ENCODE measurements around the gene PRKACA. TPM values are rescaled to one million over a fixed set of nuclear protein-coding genes. Genes with fewer than 3 reads are reported as not detected.

Gene PRKACA
- polyA plus RNA-seq, result 3.5 and 5.8 TPM in 2 replicates

DNA sequence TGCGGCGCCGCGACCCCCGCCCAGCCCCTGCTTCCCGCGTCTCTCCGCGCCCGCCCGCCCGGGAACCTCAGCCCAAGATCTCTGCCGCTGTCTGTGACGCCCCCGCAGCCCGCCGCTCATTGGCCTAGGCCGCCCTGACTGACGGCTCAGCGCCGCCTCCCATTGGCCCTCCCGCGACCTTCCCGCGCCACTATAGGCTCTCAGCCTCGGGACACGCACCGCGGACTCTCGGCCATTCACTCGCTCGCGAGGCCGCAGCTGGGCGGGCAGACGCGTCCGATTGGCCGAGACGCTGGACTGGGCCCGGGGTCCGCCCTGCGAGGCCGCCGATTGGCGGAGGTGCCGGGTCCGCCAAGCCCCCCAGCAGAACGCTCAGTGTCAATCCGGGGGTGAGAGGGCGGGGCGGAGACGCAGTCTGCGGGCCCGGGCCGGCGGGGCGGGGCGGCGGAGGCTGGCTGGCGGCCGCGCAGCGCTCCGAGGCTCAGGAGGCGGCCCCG is at the start of gene PRKACA:
TSS of gene PRKACA (minus strand) at position 95 of the 497 bp plus-strand sequence. CDS start 215 bp downstream, outside the sequence.

DNA sequence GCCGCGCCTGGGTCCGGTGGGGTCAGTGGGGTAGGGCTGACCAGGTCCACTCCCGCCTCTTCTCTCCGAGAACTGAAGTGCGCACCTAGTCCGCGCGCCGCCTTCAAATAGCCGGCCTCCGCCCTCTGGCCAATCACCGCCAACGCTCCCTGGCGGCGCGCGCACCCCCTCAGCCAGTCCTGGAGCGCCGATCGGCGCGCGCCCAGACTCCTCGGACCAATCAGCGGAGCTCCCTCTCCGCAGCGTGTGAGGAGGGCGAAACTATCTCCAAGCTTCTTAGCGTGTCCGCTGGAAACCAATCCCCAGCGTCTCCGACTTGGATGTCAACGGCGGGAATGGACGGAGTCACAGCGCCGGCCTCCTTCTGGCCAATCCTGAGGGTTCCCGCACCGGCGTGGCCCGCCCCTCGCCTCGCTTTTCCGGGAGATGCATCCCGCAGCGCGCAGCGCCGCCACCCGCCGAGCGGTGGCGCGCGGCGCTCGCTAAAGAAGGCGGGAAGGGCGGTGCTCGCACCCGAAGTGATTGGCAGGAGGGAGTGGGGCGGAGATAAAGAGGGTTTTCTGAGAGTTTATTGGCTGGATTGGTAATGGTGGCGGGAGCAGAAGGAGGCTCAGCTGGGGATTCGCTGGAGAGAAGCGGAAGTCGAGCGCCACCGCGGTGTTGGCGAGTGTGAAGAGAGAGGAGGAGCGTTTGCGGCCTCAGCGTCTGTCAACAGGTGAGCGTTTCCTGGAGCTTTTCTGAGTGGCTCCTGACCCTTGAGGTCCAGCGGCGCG is 19.1 kb upstream of the PRKACA start, which contains the start of gene ASF1B:
TSS of gene ASF1B (minus strand) at position 81 of the 773 bp plus-strand sequence. CDS start 133 bp downstream, outside the sequence.

DNA sequence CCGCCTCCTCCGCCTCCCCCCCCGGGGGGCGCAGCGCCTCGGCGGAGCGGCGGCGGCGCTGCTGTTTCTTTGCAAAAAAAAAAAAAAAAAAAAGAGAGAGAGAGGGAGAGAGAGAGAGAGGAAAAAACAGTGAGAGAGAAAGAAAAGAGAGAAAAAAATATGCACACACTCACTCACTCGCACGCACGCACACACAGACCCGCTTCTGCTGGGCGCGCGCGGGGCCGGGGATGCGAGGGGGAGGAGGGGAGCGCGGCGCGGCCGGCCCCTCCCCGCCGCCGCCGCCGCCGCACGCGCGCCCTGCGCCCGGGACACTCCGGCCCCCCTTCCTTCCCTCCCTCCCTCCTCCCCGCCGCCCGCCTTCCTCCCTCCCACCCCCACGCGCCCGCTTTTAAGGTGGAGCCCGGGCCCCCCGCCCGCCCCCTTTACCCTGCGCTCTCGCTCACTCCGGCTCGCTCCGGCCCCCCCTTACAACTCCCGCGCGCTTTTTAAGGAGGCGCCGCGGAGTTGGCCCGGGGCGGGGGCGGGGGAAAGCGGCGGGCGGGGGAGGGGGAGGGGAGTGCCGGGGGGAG is 27.0 kb downstream of the PRKACA start, which contains the start of gene SAMD1:
TSS of gene SAMD1 (minus strand) at position 243 of the 572 bp plus-strand sequence.

DNA sequence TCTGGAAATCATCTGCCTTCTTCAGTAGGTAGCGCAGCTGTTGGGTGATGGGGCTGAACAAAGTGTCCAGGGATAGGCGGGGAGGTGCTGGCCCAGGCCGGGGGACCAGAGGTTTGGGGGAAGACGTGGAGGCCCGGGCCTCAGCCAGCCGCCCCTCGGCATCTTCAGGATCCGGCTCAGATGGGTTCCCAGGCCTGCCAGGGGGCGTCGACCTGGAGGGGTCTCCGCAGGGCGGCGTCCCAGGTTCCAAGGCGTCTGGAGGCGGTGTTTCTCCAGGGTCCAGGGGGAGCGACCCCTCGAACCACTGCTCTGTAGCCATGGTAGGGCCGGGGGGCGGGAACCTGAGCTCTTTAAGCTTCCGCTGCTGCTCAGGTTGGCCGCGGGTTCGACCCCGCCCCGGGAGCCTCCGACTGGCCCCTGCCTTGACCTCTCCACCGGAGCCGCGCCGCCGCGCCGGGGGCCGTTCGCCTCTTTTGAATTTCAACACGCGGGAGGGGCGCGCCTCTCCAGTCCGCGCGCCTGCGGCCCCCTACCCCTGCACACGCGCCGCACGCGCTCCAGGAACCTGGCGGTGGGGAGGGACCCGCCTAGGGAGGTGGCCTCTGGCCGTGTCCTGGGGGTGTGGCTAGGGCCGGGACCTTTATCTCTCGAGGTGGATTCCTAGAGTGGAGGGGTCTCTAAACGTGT is 32.1 kb downstream of the PRKACA start, which contains the start of gene C19orf67:
TSS of gene C19orf67 (minus strand) at position 475 of the 687 bp plus-strand sequence. CDS start at position 319, 156 bp downstream.

DNA sequence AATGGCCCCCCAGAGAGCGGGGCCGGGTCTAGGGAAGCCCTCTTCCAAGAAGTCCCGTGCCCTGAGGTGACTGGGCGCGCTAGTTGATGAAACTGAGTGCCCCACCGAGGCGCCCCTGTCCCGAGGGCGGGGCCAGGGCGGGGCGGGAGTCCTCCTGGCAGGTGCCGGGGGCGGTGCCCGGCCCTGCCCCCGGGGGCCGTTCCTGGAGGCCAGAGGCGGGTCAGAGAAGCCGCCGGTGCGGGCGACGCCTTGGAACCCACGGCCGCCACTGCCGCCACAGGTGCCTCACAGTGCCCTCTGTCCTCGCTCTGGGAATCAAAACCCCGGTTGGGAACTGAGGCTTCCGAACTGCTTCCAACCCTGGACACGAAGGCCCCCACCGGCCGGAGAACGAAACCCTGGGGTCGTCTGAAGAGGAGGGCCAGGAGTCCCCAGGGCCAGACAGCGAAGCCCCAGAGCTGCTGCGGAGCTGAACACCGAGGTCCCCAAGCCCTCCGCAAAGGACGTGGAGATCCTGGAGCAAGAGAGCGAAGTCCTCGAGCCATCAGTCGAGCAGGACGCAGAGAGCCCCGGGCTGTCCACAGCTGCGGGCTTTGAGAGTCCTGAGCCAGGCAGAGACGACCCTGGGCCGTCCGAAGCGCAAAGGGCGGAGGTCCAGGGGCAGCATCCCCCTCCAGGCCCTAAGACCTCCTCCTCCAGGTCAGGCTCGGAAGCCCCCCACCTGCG is 44.9 kb downstream of the PRKACA start, which contains the start of gene MISP3:
TSS of gene MISP3 (plus strand) at position 252 of the 726 bp plus-strand sequence. CDS start 524 bp downstream, outside the sequence.

DNA sequence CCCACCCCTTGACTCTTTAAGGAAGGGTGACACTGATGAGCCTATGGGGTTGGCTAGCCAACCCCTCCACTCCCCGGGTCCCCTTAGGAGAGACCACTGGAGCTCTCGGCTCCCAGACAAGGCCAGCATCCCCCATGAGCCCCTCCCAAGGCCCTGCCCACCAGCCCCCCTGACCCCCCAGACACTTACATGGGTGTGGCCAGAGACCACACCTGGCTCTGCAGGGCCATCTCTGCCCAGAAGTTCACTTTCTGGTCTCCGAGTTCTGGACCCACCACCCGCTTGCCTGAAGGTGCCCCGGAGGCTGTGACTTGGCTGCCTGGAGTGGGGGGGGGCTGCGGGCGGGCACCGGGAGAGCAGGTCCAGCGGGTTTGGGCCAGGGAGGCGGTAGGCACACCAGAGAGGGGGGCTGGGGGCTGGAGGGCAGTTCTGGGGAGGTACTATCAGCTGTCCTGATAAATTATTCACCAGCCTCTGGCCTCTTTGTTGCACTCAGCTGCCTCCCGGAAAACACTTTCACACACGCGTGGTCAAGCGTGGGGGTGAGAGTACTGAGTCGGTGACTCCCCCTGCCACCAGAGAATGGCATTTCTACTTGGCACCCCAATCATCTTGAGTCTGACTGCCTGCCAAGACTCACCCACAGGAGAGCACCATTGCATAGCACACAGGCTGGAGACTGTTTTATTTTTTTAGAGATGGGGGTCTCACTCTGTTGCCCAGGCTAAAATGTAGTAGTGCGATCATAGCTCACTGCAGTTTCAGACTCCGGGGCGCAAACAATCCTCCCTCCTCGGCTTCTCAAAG is 55.6 kb downstream of the PRKACA start, which contains the start of gene PALM3:
TSS of gene PALM3 (minus strand) at position 326 of the 807 bp plus-strand sequence. CDS start at position 230, 96 bp downstream.

Other genes starting within 250 kb of the PRKACA start
- 2.2 TPM in 1 of 2 replicates, not detected in the other for gene NANOS3, start 240.6 kb downstream of the PRKACA start, polyA plus RNA-seq
- gene BRME1, start 211.6 kb downstream of the PRKACA start, polyA plus RNA-seq, result 0.20 TPM in 1 of 2 replicates, not detected in the other
- gene CC2D1A, start 211.6 kb downstream of the PRKACA start, polyA plus RNA-seq, result 1.1 and 3.0 TPM in 2 replicates
- gene PODNL1, start 179.3 kb downstream of the PRKACA start, polyA plus RNA-seq, result not detected in 2 replicates
- 5.3 TPM in 1 of 2 replicates, not detected in the other for gene DCAF15, start 165.3 kb downstream of the PRKACA start, polyA plus RNA-seq
- gene RFX1, start 111.4 kb downstream of the PRKACA start, polyA plus RNA-seq, result 0.35 and 0.52 TPM in 2 replicates
- gene RLN3, start 89.6 kb downstream of the PRKACA start, polyA plus RNA-seq, result not detected in 2 replicates
- gene IL27RA, start 86.0 kb downstream of the PRKACA start, polyA plus RNA-seq, result 0.99 TPM in 1 of 2 replicates, not detected in the other
- 0.13 TPM in 1 of 2 replicates, not detected in the other for gene PALM3, start 55.7 kb downstream of the PRKACA start, polyA plus RNA-seq
- 3.4 and 6.2 TPM in 2 replicates for gene MISP3, start 45.0 kb downstream of the PRKACA start, polyA plus RNA-seq
- gene C19orf67, start 32.0 kb downstream of the PRKACA start, polyA plus RNA-seq, result not detected in 2 replicates
- 3.1 and 6.4 TPM in 2 replicates for gene SAMD1, start 27.0 kb downstream of the PRKACA start, polyA plus RNA-seq
- not detected in 2 replicates for gene ASF1B, start 18.8 kb upstream of the PRKACA start, polyA plus RNA-seq
- gene ADGRL1, start 88.4 kb upstream of the PRKACA start, polyA plus RNA-seq, result 1.1 and 2.4 TPM in 2 replicates